Activated CD4-positive, alpha-beta T cell treated with anti-CD3 and anti-CD28 coated beads, Interleukin-2, Interleukin-4, amounts not matched to agents 100 ng/mL and 50 ng/mL, durations not matched to agents 16 hours and 8 hours (primary cell): ENCODE data around the gene PLA2G15.

ENCODE experiments used
- DNase-seq: peaks from one replicate; pipeline ENCODE4 v3.0.0-alpha.2; 2020; ENCODE audit warnings: low spot score

Gene PLA2G15

DNA sequence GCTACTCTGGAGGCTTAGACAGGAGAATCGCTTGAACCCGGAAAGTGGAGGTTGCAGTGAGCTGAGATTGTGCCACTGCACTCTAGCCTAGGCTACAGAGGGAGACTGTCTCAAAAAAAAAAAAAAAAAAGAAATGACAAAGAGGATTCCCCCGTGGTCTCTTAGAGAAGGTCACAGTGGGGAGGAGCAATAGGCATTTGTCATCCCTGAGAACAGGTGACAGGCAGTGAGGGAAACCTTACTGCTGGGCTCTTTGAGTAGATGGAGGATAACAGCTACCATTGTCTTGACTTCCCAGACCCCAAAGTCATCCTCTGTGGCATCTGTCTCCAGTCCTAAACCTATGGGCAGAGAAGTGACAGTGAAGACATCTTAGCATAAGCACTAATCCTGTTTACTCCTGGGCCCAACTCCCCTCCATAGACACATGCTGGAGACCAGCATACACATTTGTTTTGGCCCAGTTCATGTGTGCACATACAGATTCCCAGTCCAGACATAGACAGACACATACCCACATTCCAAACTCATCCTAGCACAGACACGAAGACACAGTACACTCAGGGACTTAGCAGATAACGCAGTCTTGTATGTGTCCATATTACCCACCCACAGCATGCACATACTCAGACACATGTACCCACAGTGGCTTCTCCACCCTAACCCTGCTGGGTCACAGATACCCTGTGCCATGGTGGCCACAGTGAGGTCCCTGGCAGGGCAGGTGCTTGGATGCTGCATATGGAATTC lies 11.9 kb upstream of the PLA2G15 start:
- no peak for DNase-seq

DNA sequence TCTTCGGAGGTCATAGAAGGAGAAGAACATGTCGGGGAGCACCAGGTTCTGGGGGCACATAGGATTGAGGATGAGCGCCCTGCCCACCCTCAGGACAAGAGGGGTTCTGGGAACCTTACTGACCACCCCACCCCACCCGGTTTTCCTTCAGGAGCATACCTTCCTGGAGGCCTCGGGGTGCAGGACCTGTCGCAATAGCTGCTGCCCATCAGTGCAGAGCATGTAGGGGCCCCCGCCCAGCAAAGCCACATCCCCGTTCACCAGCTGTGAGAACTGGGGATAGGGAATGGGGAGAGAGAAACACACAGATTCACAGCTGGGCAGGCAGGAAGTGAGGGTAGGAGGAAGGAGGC lies 11.4 kb upstream of the PLA2G15 start:
- no peak for DNase-seq

DNA sequence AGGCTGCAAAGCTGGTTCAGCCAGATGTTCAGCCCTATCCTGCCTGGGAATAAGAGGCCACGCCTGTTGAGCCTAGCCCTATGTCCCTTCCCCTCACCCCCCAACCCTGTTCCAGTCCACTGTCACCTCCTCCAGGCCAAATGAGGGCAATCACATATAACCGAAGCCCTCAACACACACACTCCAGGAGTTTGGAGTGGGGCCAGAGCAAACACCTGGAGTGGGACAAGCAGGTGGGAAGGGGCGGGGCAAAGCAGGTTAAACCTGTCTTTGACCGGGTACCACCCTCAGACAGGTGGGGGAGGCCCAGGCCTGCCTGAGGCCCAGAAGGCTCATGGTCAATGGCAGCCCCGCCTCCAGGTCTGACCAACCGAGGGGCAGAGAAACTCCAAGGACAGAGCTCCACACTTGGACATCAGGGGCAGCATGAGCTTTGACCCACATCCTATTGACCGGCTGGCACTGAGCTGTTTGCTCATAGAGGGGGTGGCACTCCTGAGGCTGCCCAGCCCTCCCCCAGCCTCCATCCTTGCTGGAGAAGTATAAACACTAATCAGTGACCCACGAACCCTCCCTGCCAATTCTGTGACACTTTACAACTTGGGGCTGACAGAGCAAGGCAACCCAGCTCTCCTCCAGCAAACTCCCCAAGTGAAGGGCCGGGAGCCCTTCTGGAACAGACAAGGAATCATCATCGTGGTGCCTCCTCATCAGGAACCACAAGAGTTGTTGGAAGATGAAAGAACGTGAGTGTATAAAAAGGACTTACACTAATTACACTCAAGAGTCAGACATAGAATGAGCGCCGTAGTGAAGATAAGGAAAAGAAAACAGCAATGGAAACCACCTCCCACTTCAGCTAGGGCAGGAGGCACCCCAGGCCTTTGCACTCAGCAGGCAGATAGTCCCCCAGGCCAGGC lies 10.7 kb upstream of the PLA2G15 start:
- DNase-seq = no peak

DNA sequence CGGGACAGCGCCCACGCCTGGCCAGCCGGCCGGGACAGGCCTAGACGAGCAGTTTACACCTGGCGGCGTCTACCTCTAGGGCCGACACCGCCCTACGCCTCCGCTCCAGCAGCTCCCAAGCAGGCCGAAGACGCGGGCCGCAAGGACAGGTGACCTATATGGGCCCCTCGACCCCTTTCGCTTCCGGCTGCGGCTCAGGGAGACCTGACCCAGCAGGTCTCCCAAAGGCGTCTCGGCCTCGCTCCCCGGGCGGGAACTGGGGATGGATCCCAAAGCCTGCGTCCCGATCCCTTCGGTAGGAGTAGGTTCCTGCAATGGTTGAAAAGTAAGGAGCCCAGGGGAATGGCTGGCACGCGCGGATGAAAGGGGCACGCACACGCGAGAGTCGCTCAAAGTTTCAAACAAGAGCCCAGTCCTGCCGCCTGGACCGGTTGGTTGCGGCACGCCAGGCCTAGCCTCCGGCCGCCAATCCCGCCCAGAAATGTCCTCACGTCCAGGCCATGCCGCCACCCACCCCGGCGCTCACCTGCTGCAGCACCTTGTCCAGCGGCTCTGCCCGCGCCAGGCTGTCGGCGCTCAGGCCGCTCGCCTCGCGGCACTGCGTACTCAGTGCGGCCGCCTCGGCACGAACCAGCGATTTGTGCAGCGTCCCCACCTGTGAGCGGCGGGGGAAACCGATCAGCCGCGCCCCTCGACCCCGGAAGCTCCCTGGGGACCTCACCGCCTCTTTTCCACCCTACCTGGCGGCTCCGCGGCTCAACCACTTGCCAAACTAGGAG lies 9.9 kb upstream of the PLA2G15 start:
- no peak for DNase-seq

DNA sequence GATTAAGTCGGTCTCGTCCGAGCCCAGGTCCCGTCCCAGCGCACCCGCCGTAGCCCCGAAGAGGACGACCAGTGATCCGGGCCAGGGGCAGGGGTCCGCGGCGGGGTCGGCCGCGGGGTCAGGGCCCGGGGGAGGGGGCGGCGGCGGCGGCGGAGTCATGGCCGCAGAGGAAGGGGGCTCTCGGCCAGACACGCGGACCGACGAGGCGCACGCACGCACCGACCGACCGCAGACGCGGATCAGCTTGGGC lies 9.4 kb upstream of the PLA2G15 start, which contains the start of gene ESRP2:
ESRP2 (minus strand) TSS at position 241 of the 250 bp plus-strand sequence; CDS start at position 159, 82 bp downstream.
- no peak for DNase-seq

DNA sequence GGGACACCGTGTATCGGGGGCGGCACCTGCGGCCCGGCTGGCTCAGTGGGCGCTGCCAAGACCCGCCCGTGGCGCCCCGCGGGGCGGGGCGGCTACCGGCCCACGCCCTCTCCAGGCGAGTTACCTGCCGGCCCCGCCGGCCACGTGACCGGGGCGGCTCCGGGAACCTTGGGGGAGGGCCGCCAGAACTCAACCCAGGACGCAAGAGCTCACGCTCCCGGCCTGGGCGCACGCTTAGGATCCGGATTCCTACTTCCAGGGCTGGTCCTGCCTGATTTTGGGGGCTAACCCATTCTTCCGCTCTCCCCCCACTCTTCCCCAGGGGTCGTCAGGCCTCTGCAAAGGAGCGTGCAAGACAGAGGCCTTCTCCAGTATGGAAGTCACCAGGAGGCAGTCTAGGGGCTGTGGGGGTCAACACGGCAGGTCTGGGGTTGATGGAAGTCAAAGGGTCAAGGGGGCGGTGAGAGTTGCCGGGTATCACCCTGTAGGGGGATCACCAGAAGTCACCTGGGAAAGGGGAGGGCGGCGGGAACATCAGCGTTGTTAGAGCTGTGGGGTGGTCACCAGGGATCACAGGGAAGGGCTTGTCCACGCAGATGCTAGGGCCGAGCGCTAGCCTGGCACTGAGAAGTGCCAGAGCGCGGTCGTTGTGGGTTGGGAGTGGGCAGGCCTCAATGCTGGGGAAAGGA lies 8.9 kb upstream of the PLA2G15 start:
- no peak for DNase-seq

DNA sequence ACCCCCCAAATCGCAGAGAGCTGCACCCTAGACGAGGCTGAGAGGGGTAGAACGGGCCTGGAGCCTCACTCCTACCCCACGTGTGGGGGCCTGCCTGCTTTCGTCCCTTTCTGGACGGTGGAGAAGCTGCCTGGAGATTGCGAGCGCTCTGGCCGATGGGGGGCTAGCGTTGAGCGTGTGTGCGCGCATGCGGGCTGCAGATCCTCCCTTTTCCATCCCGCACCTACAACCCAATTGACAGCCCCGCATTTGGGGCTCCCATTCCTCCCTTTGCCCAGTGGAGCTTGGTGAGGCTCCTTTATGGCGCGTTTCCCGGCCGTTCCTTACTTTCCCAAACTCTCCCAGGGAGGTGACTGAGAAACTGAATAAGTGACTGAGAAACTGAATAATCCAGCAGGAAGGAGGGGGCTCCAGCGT lies 8.3 kb upstream of the PLA2G15 start:
- DNase-seq = no peak

DNA sequence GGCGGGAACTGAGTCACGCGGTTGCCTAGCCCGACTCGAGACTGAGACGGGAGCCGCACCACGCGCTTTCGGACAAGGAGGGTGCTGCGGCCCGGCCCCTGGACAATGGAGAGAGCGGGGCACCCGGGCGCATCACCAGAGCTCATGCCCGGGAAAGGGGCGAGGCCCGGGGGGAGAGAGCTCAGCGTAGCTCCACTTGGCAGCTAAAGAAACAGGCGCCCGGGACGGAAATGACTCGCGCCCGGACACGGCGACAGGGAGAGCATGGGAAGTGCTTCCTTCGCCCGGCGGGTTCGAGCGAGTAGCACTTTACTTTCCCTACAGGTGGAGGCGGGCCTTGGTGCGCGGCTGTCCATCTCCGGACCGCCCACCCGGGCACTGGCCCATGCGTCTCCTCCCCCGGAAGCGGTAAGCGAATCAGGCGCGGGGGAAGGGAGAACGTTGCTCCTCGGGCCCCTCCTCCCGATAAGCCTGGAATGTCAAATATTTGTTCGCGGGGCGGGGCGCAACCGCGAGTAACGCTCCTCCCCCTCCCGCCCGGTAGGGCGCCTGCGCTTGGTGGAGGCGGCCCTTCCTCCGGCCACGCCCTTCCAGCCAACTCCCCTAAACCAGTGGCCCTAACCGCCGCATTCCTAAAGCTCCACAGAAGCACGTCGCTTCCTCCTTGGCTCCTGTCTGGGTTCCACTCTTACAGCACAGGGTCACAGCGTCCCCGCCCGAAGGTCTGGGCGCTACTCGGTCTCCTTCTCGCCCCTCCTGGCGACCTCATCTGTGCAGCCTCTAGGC lies 7.7 kb upstream of the PLA2G15 start:
- peak; percentile 93 for DNase-seq

DNA sequence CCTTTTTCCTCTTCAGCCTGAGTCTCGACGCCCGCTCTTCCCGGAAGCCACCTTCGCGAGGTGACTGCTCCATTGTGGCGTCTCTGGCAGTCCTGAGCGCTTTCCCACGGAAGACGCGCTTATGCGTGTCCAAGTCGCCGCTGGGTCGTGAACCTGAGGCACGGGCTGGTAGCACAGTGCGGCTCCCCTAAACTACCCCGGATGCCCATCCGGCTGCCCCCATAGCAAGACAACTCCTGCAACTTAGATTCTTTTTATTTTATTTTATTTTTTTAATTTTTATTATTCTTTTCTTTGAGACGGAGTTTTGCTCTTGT lies 7.2 kb upstream of the PLA2G15 start:
- no peak for DNase-seq

DNA sequence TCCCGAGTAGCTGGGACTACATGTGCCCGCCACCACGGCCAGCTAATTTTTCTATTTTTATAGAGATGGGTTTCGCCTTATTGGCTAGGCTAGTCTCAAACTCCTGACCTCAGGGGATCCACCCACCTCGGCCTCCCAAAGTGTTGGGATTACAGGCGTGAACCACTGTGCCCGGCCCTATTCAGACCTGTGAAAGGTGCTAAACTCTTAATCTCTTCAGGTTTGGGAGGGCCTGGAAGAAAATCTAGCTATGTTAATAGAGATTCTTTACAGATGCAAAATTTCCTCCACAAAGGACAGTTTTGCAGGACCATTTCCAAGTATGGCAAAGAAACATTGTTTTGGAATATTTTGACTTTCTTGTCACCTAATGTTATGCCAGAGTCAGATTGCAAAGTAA lies 3.1 kb upstream of the PLA2G15 start:
- DNase-seq = no peak

DNA sequence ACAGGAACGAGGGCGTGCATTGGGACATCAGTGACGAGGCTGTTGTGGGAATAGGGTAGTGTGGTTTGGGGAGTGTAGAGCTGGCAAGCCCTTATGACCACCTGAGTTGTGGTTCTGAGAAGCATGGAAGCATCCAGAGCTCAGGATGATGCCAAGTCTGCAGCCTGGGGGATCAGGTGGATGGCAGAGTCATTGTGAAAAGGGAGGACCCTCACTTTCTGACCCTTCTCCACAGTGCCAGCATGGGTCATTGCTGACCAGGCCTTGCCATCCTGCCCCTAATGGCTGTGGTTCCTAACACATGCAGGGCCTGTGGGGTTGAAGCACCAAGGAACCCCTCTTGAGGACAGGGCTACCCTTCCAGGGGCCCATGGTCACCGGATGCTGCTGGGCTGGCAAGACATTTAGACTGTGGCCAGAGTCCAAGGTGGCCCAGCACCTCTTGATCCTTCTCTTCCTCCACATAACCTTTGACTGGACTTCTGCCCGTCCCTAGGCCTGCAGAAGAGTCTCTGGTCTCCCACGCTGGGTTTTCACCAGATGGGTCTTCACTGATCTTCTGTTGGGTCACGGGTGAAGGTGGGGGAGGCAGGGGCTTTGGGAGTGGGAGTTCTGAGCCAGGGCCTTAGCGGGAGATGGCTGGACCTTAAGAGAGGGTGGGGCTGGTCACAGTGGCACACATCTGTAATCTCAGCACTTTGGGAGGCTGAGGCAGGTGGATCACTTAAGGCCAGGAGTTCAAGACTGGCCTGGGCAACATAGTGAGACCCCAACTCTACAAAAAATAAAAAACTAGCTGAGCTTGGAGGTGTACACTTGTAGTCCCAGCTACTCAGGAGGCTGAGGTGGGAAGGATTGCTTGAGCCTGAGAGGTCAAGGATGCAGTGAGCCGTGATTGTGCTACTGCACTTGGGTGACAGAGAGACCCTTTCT lies 2.0 kb upstream of the PLA2G15 start:
- no peak for DNase-seq

DNA sequence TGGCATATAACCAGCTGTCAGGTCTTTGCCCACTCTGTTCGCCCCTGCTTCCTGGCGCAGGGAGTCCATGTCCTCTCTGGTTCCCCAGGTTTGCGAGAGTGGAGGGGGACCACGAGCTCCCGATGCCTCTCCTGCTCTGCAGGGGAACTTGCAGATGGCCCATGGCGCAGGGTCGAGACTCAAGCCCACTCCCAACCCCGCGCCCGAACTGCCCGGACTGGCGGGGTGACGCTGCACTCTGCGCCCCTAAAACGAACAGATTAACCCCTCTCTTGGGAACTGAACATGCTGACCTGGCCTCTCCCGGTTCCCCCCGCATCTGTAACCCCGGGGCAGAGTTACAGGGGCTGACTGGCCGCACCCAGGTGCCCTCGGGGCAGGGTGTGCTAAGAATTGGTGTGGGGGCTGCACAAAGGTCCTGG lies 681 bp upstream of the PLA2G15 start:
- no peak for DNase-seq

DNA sequence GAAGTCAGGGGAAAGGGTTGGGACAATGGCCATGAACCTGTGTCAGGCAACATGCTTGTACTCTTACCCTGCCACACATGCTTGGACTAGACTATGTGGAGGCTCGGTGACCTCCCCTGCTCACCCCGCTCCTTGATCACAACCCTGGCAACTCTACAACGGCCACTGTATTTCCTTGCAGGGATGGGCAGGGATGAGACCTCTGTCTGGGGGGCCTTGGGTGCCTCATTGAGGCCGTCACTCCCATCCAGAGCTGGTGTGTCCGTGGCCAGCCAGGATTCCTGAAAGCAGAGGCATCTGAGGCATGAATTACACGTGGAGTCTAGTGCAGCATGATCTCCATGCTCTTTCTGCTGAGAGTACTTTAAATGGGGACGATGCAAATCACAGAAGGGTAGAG lies 948 bp downstream of the PLA2G15 start:
- DNase-seq = no peak

DNA sequence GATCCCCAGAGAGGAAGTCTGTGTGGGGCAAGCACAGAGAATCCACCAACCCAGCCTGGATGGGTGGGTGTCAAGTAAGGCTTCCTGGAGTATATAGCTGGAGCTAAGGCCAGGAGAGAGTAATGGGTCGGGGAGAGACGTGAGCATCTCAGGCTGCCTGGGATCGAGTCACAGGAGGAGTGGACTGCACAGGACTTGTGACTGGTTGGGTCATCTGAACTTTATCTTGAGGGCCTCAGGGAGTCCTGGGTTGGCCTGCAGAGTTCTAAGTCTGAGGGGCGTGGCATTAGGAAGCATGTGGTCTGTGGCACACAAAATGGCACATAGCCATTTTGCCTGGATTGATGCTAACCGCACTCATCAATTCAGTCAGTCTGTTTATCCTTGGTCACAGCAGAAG lies 1.5 kb downstream of the PLA2G15 start:
- DNase-seq = no peak

DNA sequence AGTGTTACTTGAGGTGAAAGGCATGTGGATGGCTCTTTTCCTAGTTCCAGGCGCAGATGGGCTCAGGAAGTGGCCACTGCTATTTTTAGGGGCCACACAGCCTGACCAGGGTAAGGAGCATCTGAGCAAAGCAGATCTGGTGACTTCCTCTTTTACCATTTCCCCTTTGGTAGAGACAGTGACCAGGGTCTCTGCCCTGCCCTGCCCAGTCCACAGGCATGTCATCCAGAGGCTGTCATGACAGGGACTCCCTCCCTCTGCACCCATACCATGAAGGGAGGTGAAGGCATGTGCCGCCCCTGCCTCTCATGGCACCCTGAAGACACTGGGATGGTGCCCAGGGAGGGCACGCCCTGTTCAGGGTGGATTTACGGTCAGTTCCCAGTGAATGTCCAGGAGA lies 2.2 kb downstream of the PLA2G15 start:
- DNase-seq = no peak

DNA sequence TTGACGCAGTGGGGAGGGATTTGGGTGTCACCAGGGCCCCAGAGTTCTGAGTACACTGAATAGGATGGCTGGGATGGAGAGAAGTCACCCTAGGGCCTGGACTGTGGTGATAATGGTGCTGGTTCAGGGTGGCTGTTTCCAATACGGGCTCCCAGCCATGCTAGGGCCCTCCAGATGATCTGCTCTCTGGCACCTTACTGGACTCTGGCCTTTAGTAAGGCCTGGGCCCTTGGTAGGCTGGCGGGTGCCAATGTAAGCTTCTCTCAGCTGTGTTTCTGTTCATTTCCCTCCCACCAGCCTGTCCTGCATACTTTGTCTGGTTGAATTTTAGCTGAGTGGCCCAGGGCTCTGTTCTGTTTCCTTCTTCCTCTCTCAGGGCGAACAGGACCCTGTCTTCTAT lies 2.8 kb downstream of the PLA2G15 start:
- no peak for DNase-seq

DNA sequence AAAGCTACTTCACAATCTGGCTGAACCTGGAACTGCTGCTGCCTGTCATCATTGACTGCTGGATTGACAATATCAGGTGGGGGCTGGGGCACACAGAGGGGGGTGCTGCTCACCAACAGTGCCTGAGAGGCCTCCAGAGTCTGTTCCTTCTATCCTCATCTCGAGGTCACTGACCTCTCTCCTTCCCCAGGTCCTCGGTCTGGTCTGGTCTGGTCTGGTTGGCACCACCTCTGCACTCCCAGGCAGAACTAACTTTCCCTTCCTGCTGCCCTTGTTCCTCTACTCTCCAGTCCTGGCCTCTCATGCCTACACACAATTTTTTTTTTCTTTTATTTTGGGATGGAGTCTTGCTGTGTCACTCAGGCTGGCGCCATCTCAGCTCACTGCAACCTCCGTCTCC lies 4.2 kb downstream of the PLA2G15 start:
- DNase-seq = no peak

DNA sequence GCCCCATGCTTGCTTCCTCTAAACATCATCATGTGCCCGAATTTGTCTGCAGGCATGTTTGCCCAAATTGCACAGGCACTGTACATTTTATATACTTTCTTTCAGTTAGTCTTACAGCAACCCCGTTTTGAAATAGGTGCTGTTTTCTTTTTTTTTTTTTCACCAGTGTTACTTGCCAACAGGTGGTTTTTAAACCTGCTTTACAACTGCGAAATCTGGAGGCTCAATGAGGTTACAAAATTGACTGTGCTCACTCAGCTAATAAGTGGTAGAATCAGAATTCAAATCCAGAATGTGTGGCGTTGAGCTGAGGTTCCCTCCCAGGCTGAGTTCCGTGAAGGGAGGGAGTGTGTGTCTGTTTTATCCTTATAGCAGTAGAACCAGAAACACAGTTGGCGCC lies 5.8 kb downstream of the PLA2G15 start:
- no peak for DNase-seq

DNA sequence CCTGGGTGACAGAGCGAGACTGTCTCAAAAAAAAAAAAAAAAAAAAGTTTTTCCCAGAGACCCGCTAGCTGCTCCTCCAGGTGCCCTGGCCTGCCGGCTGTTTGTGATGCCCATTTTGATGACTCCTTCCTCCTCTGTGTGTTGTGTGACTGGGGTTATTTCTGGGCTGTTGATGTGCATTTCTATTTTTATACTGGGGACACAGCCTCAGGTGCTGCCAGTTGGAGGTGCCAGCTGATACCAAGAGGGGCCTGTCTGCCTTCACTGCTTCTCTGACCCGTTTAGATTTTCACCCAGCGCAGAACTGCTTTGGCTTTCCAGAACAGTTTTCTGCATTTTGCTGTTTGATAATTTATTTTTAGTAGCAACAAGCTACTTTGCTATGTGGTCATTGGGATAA lies 6.7 kb downstream of the PLA2G15 start:
- DNase-seq = no peak

DNA sequence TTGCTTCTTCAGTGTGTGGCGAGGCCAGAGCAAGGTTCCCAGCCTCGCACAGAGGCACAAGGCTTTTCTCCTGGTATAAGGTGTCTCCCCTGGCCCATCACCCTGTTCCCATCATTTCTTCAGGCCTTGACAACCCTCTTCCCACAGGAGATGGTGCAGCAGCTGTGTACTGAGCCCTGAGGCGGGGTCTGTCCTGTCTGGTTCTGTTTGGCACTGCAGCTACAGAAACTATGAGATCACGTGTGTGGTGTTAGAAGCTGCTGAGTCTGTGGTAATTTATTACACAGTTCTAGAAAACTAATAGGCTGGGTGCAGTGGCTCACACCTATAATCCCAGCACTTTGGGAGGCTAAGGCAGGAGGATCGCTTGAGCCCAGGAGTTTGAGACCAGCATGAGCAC lies 7.2 kb downstream of the PLA2G15 start:
- no peak for DNase-seq

DNA sequence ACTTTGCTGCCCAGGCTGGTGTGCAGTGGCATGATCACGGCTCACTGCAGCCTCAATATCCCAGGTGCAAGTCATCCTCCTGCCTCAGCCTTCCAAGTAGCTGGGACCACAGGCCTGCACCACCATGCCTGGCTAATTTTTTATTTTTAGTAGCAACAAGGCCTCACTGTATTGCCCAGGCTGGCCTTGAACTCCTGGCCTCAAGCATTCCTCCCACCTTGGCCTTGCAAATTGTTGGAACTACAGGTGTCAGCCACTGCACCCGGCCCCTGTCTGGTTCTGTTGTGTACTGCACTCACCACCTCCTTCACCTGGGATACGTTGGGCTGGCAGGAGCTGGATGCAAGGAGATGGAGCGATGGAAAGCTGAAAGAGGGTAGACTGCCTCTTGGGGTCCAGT lies 8.5 kb downstream of the PLA2G15 start:
- DNase-seq = no peak
